Fibroblast of the aortic adventitia (primary cell): ENCODE measurements around the gene MFSD12. TPM values are rescaled to one million over a fixed set of nuclear protein-coding genes. Genes with fewer than 3 reads are reported as not detected.
A peak's percentile ranks its signal among the peaks of the same experiment; 100 is the strongest.

Experiments
- DNase-seq: peaks from one replicate; pipeline ENCODE4 v3.0.0-alpha.2; 2010; ENCODE audit warnings: low read depth
- H3K4me3 ChIP-seq: 2 replicates; pipeline ENCODE4 v1.5.1; 2011; ENCODE audit warnings: low read depth, mild to moderate bottlenecking, control low read depth, low read length, moderate library complexity
- total RNA-seq: library from RNA; depleted of rRNA; stranded (reverse); fragments of >200 nt; gene quantifications from 2 replicates; pipeline ENCODE4 v1.2.3, GENCODE V29; 2012; ENCODE audit warnings: low replicate concordance
- TF ChIP-seq, protein P1 (sequence below): IDR thresholded peaks from 2 replicates; pipeline ENCODE4 v1.5.1; 2011; ENCODE audit warnings: mild to moderate bottlenecking, low read length, control low read depth, inconsistent platforms; ENCODE audit not compliant: insufficient read depth

The MFSD12 gene
- total RNA-seq, 1 donor = 51.7 TPM

DNA sequence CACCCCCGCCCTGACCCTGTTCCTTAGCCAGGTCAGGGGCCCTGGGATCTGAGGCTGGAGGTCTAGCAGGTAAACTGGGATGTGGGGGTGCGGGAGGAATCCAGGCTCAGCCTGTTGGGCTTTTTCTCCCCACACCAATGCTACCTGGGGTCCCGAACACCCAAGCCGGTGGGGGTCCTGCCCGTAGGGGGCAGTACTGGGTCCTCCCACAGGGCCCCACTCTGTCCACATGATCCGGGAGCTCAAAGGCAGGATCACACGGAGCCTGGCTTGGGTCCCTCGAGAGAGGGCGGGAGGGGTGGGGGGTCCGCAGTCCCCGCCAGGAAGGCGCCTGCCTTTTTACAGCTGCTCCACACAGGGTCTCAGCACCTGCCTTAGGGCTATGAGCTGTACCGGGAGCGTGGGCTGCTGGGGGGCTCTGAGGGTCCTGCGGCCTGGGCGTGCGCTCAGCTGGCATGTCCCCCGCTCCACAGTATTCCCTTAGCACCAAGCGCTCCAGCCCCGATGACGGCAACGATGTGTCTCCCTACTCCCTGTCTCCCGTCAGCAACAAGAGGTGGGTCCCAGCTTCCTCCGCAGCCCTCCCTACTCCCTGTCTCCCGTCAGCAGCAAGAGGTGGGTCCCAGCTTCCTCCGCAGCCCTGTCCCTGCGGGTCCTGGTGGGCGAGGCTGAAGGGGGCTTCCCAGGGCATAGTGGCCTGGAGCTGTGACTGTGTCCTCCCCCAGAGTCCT lies 30.7 kb downstream of the MFSD12 start:
- H3K4me3 ChIP-seq = no peak overlapping the region
- no peak for DNase-seq
- TF ChIP-seq, protein P1, sequence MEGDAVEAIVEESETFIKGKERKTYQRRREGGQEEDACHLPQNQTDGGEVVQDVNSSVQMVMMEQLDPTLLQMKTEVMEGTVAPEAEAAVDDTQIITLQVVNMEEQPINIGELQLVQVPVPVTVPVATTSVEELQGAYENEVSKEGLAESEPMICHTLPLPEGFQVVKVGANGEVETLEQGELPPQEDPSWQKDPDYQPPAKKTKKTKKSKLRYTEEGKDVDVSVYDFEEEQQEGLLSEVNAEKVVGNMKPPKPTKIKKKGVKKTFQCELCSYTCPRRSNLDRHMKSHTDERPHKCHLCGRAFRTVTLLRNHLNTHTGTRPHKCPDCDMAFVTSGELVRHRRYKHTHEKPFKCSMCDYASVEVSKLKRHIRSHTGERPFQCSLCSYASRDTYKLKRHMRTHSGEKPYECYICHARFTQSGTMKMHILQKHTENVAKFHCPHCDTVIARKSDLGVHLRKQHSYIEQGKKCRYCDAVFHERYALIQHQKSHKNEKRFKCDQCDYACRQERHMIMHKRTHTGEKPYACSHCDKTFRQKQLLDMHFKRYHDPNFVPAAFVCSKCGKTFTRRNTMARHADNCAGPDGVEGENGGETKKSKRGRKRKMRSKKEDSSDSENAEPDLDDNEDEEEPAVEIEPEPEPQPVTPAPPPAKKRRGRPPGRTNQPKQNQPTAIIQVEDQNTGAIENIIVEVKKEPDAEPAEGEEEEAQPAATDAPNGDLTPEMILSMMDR = peak; percentile 19

DNA sequence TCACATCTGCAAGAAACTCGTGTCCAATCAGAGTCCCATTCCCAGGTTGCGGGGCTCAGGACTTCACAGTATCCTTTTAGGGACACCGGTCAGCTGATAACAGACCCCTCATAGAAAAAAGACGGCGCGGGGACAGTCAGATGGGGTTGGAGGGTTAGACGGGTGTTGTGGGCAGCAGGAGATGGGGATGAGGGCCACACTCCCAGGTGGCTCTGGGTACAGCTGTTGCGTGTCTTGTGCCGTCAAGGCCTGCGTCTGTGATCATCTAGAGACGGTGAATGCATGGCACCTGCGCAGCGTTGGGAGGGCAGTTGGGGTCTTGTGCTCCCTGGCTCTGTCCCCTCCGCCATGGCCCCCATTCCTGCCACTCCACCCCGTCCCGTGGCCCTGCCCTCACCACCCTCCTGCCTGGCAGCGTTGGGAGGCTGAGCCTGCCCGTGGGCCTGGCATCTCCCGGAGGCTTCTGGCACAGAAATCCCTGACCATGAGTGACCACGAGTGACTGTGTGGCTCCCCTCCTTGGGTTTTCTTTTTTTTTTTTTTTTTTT lies 32.4 kb downstream of the MFSD12 start:
- H3K4me3 ChIP-seq = no peak overlapping the region
- TF ChIP-seq, protein P1 = no peak
- DNase-seq = no peak

DNA sequence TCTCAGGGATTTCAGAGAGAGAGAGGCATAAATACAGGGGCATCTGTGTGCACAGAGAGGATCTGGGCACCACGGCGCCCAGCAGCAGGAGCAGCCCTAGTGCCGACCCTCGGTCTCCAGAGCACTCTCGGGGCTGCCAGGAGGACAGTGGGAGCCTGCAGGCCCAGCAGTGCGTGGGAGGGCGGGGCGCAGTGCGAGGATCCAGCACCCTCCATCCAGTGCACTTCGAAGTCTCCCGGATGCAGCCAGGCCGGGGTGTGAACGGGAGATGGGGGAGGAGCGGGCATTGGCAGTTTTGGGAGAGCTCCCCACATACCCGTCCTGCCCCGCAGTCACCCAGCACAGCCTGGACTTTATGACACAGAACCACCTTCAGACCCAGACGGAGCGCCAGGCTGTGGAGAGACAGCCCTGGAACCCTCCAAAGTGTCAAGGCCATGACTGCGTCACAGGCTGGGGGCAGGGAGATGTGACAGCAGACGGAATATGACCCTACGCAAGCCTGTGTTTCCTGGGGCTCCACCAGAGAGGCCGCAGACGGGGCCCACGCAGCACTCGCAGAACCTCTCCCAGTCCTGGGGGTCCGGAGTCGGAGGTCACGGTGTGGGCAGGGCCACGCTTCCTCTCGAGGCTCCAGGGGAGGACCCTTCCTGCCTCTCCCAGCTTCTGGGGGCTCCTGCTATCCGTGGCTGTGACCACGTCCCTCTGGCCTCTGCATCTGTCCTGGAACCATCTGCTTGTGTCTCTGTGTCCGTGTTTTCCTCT lies 33.1 kb downstream of the MFSD12 start:
- TF ChIP-seq, protein P1 = no peak

DNA sequence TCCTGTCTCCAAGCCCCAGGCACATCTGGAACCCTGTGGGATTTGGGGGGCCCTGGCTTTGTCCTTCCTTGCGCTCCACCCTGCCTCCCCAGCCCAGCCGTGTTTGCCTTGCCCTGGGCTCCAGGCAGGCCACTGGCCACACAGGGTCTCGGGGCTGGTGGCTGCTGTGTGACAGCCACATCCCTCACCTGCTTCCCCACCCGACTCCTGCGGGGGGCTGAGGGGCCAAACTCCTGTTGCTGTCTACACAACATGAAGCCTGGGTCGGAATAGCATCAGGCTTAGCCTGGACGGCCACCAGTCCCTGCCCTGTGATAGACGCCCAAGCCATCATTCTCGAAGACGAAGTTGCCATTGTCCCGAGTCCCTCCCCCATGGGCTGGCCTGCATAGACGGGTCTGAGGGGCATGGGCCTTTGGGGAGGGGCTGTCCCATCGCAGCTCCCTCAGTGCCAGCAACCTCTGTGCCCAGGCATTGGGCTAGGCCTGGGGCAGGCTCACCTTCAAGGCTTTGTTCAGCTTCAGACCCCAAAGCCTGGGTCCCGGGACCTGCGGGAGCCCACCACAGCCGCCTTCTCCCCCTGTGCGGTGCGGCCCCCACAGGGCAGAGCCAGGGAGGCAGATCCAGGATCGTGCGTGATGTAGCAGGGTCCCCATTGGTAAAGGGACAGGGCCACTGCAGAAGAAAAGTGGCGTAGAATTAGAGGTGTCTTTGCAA lies 33.9 kb downstream of the MFSD12 start:
- TF ChIP-seq, protein P1 = no peak
- DNase-seq = no peak
- H3K4me3 ChIP-seq = no peak overlapping the region

More for the DNA sequence above, 33.1 kb downstream of the MFSD12 start:
- no peak overlapping the region for H3K4me3 ChIP-seq
- DNase-seq = no peak

DNA sequence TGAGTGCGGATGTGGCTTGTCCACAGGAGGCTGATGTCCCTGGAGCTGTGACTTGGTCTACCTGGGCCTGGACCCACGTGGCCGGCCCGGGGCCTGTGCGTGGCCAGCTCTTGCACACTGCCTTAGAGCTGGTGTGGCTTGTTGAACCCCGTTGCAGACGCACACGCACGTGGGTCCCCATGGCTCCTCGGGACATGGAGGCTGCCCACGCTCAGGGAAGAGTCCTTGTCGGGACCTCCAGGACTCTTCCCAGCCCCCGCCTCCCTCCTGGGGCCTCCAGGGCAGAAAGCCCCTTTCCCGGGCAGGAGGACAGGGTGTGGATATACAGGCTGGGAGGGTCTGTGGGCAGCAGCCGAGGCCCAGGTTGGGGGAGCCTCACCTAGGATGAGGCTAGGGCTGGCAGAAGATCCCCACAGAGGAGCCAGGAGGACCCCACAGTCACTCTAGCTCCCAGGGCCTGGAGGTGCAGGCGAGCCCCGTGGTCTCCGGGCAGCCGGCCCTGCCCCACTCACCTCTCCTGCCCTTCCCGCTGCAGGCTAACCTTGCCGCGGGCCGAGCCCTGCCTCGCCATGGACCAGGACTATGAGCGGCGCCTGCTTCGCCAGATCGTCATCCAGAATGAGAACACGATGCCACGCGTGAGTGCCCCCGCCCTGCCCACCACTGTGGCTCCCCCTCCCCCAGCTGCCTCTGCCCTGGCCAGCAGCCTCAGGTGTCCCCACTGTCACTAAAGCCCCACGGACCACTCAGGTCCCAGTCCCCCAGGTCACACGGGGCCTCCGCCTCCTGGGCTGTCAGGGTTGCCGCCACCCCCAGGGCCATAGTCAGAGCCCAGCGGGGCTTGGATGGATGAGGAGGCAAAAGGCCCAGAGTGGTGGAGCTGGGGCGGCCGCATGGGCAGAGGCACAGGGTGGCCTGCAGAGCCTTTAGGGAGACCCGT lies 34.7 kb downstream of the MFSD12 start:
- TF ChIP-seq, protein P1 = no peak
- no peak for DNase-seq
- no peak overlapping the region for H3K4me3 ChIP-seq

DNA sequence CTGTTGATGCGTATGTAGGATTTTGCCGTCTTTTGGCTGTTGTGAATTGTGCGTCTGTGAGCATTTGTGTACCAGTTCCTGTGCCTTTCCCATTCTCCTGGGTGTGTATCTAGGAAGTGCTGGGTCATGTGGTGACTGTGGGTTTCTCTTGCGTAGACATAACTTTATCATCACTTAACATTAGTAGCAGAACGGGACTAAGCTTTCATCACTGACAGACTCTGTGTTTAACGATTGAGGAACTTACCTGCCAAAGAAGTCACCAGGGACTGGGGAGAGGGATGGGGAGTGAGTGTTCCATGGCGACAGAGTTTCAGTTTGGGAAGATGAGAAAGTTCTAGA lies 36.3 kb downstream of the MFSD12 start:
- TF ChIP-seq, protein P1 = no peak
- DNase-seq = no peak

More for the DNA sequence above, 36.3 kb downstream of the MFSD12 start:
- H3K4me3 ChIP-seq = no peak overlapping the region
